Stimulated activated CD8-positive, alpha-beta memory T cell treated with anti-CD3 and anti-CD28 coated beads, Interleukin-15, amount 100 ng/mL, for 1 hour (primary cell): Measurements from ENCODE around the gene ADAMTS3.

Experiments
- DNase-seq: peaks from one replicate; pipeline ENCODE4 v3.0.0-alpha.2; 2020; ENCODE audit warnings: low read depth

The ADAMTS3 gene

DNA sequence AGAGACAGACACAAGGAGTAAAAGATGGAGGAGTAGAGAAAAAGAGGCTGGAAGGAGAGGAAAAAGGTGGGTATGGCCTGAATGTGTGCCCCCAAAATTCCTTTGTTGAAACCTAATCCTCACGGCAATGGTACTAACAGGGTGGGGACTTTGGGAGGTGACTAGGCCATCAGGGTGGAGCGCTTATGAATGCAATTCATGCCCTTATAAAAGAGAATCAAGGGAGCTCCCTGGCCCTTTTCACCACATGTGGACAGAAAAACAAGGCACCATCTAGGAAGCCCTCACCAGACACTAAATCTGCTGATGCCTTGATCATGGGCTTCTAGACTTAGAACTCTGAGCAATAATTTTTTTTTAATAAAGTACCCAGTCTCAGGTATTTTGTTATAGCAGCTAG, 282.1 kb downstream of the ADAMTS3 start:
- no peak for DNase-seq

DNA sequence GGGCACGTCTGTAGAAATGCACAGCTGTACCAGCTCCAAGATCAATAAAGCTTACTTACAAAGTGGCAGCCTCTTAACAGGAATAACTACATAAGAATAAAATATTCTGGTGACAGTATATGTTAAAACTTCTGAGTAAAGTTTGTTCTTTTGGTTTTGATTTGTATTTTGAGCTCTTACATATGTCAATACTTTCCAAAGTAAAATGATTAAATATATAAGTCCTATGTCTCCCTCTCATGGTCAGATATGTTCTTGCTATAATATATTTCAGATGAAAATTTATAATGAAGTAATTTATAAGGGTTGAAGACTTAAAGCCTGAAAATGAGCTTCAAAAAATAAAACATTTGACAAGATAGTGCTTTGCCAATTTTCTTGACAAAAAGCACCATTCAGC, 282.8 kb downstream of the ADAMTS3 start:
- no peak for DNase-seq

DNA sequence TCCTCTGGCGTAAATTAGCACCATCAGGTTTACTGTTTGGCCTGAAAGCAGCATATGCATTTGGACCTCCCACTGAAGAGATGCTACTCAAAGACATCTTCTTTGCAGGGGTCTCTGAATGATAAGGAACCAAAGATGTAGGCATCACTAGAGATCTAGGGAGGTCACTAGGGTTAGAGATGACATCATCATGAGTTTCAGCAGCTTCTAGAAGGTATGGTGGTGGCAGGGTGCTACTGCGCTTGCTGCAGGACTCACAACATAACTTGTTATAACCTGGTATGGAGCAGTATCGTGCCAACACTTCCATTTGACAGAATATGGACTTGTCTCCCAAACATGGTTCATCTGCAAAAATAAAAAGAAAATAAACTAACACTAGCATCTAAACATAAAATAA, 285.7 kb downstream of the ADAMTS3 start:
- no peak for DNase-seq

DNA sequence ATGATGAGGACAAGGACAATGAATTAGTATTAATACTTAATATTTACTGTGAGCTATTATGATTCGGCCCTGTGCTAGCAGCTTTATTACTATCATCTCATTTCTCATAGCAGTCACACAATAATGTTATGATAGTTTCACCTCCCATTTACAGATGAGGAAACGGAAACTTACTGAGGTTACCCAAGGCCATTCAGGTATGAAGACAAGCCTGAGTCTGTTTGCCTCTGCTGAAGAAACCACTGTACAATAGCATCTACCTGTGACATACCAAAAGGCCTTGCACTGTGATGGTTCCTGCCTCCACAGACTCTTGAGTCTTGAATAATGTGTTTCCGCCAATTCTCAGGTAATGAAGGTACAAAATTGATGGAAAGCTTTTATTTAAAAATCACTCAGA, 288.8 kb downstream of the ADAMTS3 start:
- DNase-seq = no peak

DNA sequence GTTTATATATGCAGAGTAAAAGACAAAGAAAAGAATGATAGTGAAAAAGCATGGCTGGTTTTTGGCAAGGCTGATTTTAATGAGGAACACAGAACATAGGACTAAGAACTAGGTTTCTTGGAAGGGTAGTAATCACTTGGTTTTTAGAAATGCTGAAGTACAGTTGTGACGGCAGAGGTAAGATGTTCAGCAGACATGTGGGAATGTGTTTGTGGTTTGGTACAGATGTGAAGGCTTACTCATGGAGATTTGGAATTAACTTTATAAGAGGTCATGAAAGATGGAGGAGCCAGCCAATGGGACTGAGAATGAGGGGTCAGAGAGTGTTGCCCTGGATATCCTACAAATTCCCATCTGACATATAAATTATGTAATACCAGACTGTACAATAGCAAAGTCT, 293.6 kb downstream of the ADAMTS3 start:
- no peak for DNase-seq

DNA sequence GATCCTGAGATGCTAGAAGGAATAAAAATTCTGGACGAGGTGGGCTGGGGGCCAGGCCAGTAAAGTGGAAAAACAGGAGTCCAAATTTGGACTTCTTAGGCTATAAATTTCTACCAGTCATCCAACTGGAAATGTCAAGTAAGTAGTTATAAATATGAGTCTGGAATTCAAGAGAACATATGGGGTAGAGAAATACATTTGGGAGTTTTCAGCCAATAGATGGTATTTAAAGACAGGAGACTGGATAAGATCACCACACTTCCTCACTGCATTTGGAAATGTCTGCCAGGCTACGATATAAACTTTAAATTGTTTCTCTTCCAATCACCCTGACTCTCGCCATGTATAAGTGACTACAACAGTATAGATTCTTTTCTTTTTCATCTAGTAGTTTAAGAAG, 294.8 kb downstream of the ADAMTS3 start:
- DNase-seq = no peak

DNA sequence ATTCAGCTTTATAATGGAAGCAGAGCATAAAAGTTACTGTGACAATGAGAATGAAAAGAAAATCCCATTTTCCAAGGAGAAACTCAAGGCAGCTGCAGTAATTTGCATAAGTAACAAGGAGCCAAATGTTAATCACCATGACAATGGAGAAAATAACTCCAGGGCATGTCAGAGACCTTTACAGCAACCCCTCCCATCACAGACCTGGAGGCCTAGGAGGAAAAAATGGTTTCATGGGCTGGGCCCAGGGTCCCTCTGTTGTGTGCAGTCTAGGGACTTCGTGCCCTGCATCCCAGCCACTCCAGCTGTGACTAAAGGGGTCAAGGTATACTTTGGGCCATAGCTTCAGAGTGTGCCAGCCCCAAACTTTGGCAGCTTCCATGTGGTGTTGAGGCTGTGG, 313.8 kb downstream of the ADAMTS3 start:
- no peak for DNase-seq

DNA sequence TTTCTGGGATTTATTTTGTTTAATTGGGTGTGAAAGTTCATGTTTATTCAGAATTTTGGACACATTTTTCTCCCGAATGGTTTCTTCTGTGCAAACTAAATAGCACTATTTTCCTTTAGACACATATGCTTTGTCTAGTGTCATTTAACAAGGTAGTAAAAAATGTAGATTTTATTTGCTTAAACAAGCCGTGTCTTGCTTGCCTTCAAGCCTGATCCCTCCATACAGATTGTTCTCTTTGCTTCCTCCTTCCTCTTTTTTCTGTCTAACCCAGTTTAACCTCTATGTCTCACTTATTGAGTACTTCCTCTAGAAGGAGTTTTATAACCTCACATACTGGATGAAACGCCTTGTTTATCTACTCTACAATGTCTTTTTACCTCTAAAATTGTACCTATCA, 325.4 kb downstream of the ADAMTS3 start:
- DNase-seq = no peak

DNA sequence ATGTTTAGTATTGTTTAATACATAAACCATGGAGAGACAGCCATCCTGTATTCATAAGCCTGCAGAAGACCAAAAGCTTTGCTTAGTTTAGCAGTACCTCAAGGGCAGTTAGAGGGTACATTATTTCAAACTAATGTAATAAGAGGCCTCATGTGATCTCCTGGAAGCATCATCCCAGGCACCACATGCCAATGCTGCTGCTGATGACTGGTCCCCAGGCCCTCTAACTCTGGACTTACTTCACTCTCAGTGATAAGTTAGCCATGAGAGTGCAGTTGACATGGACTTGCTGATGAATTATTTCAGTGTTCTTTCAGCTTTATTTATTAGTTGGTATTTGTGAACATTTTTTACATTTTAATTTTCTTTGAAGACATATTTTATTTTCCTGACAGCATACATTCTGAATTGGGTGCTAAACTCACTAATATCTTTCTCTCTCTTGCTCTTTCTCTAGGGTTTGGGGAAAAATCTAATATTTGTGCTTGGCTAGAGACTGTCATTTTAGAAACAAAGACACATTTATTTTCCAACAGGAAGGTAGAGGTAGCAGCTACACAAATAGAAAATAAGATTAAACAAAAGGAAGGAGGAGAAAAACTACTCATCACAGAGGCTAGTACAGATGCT, 329.4 kb downstream of the ADAMTS3 start:
- no peak for DNase-seq
